ENCODE results near the gene AMZ1.
"Not testable (repeated sequence)": the region's sequence is repeated elsewhere in the genome, so short reads cannot be mapped to it uniquely, and the experiment has no call there.

The AMZ1 gene

DNA sequence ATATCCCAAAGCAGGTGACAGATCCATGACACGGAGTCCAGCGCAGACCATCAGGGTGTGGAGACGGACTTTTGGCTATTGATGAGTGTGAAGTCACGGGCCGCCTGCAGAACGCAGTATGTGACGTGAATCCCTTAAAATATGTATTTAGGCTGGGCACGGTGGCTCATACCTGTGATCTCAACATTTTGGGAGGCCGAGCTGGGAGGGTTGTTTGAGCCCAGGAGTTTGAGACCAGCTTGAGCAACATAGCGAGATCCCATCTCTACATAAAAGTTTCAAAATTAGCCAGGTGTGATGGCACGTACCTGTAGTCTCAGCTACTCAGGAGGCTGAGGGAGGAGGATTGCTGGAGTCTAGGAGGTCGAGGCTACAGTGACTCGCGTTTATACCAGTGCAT, 1.9 kb upstream of the AMZ1 start:
- no peak for DNase-seq (ENCODE audit: insufficient read length, low spot score)
- TF ChIP-seq POLR2A (IDR thresholded peaks at IDR 0.05; ENCODE audit: low read depth, low read length) = no peak
- no peak for FAIRE-seq

- no peak for TF ChIP-seq POLR2A (IDR thresholded peaks at IDR 0.05; ENCODE audit: low read depth, low read length)
- FAIRE-seq (no peak), DNase-seq (ENCODE audit: insufficient read length, low spot score) (peak; percentile 97)
Observed at GRCh38 chr7:2687338-2687869, 598 bp upstream of the AMZ1 start.

DNA sequence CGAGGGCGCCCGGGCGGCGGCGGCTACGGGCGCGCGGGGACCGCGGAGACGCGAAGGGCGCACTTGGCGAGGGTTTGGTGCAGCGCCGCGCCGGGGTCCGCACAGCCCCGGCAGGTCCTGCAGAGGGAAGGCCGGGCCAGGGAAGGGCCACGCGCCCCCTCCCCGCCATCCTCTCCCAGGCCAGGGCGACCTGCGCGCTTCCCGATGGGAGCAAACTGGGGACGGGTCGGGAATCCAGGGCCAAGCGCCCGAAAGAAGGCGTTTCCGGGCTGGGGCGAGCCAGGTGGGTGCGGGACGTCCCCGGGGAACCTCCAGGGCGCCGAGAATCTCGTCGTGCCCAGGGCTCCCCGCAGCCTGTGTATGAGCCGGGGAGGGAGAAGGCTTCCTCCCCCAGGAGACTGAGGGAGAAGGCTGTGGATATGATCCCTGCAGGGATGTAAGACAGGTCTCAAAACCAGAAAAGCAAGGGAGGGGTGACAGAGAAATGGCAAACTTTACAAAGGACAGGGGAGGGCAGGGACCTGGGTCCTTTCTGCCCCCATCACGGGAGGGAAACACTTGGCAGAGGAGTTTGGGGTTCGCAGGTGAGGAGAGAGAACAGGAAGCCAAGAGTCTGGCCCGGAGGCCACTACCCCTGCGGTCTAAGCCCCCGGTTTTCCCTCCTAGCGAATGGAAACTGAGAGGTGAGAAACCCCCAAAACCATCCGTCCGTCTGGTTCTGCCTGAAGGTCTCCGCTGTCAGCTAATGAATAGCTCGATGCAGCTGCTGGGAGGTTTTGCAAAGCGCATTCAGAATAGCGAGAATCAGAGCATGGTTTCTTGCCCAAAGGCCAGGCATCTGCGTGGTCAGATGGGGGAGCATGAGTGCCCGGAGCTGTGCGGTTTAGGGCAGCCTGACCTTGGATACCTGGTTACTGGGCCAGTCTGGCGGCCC, 674 bp downstream of the AMZ1 start:
- FAIRE-seq (no peak), DNase-seq (ENCODE audit: insufficient read length, low spot score) (no peak)
- no peak for TF ChIP-seq POLR2A (IDR thresholded peaks at IDR 0.05; ENCODE audit: low read depth, low read length)

DNA sequence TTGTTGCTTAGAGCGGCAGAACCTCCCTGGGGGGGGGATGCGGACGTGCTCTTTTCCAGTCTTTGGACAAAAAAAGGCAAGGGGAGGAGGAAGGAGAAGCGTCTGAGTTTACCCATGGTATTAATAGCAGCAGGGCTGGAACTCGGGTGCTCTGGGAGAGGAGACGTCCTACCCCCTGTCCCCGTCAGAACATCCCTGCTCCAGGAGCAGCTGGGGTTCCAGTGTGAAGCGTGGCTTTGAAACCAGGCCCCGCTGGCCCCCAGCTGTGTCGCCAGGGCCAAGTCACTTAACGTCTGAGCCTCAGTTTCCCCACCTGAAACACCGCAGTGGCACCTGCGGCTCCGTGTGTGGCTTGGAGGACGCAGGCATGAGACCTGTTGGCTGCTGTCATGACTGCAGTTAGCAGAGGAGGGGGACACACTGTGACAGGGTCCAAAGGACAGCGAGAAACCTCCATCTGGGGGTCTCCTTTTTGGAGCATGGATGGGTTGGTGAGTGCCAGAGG, 1.4 kb downstream of the AMZ1 start:
- FAIRE-seq = no peak
- no peak for DNase-seq (ENCODE audit: insufficient read length, low spot score)
- TF ChIP-seq POLR2A (IDR thresholded peaks at IDR 0.05; ENCODE audit: low read depth, low read length) = no peak

DNA sequence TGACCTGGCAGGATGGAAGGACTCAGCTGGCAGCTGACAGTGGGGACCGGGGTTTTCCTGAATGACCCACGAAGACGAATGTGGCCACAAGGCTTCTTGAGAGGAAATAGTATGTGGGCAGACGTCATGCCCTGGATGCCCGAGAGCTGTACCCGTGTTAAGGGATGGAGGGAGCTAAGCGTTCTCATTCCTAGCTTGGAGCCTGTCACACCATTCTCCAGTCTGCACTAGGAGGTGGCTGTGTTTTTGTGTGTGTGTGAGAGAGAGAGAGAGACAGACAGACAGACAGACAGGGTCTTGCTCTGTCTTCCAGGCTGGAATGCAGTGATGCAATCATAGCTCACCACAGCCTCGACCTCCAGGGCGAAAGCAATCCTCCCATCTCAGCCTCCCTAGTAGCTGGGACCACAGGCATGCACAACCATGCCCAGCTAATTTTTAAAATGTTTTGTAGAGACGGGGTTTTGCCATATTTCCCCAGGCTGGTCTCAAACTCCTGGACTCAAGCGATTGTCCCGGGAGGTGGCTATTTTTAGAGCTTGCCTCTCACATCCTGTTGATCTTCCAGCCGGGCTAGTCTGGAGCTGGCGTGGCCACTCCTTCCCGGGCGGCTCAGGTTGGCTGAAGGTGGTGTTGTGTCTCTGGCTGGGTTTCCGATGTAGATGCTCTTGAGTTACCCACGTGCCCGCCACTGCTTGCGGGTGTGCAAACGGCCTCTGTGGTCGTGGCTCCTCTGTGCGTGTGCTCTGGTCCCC, 2.1 kb downstream of the AMZ1 start:
- FAIRE-seq = no peak
- peak; percentile 96 for DNase-seq (ENCODE audit: insufficient read length, low spot score)
- TF ChIP-seq POLR2A (IDR thresholded peaks at IDR 0.05; ENCODE audit: low read depth, low read length) = no peak

DNA sequence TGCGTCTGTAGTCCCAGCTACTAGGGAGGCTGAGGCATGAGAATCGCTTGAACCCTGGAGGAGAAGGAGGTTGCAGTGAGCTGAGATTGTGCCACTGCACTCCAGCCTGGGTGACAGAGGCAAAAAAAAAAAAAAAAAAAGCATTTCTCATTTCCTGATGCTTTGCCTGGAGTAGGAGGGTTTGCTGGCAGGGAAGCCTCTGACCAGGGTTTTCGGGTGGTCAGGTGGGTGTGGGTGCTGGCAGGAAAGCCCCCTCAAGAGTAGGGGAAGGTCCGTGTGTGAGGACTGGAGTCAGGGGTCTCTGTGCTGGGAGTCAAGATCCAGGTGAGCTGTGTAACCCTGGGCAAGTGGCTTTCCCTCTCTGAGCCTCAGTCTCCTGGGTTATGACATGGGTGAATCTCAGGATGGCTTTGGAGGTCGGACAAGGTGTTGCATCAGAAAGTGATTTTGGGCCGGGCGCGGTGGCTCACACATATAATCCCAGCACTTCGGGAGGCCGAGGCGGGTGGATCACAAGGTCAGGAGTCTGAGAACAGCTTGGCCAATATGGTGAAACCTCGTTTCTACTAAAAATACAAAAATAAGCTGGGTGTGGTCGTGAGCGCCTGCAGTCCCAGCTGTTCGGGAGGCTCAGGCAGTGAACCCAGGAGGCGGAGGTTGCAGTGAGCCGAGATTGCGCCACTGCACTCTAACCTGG, 3.2 kb downstream of the AMZ1 start:
- FAIRE-seq = no peak
- no peak for TF ChIP-seq POLR2A (IDR thresholded peaks at IDR 0.05; ENCODE audit: low read depth, low read length)
- DNase-seq (ENCODE audit: insufficient read length, low spot score) = no peak

DNA sequence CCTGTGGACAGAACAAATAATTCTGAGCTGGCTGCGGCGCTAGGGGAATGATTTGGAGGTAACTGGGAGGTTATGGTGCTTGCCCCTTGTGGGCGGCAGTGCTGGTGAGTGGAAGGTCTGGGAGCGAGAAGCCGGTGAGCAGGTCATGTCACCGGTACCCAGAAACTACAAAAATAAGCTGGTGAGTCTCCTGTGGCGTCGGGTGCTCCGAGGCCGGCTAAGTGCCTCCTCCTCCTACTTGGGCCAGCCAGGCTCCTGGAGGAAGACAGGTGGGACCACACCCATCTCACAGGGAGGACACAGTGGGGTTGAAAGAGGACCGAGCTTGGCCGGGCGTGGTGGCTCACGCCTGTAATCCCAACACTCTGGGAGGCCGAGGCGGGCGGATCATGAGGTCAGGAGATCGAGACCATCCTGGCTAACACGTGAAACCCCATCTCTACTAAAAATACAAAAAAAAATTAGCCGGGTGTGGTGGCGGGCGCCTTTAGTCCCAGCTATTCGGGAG, 4.0 kb downstream of the AMZ1 start:
- DNase-seq (ENCODE audit: insufficient read length, low spot score); FAIRE-seq: not testable (repeated sequence)

GRCh38 chr7:2692543-2692942, 4.5 kb downstream of the AMZ1 start:
- FAIRE-seq (no peak), DNase-seq (ENCODE audit: insufficient read length, low spot score) (no peak)
- no peak for TF ChIP-seq POLR2A (IDR thresholded peaks at IDR 0.05; ENCODE audit: low read depth, low read length)

DNA sequence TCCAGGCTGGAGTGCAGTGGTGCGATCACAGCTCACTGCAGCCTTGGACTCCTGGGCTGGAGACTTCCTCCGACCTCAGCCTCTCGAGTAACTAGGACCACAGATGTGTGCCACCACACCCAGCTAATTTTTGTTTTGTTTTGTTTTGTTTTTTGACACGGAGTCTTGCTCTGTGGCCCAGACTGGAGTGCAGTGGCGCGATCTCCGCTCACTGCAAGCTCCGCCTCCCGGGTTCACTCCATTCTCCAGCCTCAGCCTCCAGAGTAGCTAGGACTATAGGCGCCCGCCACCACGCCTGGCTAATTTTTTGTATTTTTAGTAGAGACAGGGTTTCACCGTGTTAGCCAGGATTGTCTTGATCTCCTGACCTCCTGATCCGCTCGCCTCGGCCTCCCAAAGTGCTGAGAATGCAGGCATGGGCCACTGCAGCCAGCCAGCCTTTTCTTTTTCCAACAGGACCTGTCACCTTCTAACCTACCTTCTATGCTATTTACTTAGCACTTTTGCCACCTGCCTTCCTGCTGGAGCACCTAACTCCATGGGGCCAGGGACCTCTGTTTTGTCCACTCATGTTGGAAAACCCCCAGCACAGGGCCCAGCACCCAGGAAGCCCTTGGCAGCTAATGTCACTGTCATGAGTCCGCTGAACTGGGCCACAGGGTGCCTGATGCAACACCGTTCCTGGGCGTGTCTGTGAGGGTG, 5.6 kb downstream of the AMZ1 start:
- DNase-seq (ENCODE audit: insufficient read length, low spot score); FAIRE-seq: not testable (repeated sequence)

- not testable (repeated sequence) for DNase-seq (ENCODE audit: insufficient read length, low spot score); FAIRE-seq
Observed at GRCh38 chr7:2694122-2694436, 6.1 kb downstream of the AMZ1 start.

DNA sequence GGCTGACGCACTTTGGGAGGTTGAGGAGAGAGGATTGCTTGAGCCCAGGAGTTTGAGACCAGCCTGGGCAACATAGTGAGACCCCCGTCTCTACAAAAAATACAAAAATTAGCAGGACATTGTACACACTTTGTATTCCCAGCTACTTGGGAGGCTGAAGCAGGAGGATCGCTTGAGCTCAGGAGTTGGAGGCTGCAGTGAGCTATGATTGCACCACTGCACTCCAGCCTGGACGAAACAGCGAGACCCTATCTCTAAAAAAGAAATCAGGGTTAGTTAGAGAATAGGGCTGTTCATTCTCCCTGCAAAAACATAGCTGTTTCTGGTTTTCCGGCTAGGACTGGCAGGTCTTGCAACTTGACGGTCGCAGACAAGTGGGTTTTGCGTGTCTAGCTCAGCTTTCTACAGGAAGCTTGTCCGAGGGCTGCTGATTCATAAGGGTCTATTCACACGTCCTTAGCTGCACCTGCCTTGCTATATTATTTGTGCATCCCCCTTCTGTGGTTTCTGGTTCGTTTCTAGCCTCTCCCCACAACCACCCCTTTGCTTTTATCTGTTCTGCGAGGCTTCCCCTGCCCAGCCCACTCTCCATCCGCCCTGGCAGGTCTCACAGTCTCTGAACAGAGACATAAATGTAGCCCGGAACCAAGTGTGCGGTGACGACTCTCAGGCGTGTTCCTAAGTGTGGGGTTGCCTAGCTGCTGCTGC, 10.7 kb downstream of the AMZ1 start:
- DNase-seq (ENCODE audit: insufficient read length, low spot score) = no peak
- no peak for TF ChIP-seq POLR2A (IDR thresholded peaks at IDR 0.05; ENCODE audit: low read depth, low read length)
- no peak for FAIRE-seq

GRCh38 chr7:2699289-2699620, 11.3 kb downstream of the AMZ1 start:
- DNase-seq (ENCODE audit: insufficient read length, low spot score) = no peak
- no peak for FAIRE-seq
- TF ChIP-seq POLR2A (IDR thresholded peaks at IDR 0.05; ENCODE audit: low read depth, low read length) = no peak
